ENCODE data around the gene TRAPPC4.
"Not testable (repeated sequence)": the region's sequence is repeated elsewhere in the genome, so short reads cannot be mapped to it uniquely, and the experiment has no call there.

Gene TRAPPC4

GRCh38 chr11:119018074-119018938, at the start of gene TRAPPC4, which contains the start of gene RPS25:
TRAPPC4 (plus strand) TSS chr11:119018766; CDS start chr11:119018796, 30 bp downstream.
RPS25 (minus strand) TSS chr11:119018343; CDS start chr11:119018284, 59 bp downstream.
- DNase-seq = peak; percentile 94
- ATAC-seq = peak; percentile 91

DNA sequence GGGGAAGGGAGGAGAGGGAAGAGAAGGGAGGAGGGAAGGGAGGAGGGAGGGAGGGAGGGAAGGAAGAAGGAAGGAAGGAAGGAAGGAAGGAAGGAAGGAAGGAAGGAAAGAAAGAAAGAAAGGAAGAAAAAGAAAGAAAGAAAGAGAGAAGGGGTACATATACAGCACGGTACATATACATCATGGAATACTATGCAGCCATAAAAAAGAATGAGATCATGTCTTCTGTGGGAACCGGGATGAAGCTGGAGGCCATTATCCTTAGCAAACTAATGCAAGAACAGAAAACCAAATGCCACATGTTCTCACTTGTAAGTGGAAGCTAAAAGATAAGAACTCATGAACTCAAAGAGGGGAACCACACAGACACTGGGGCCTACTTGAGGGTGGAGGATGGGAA, 49.1 kb upstream of the TRAPPC4 start:
- ATAC-seq, DNase-seq: not testable (repeated sequence)

DNA sequence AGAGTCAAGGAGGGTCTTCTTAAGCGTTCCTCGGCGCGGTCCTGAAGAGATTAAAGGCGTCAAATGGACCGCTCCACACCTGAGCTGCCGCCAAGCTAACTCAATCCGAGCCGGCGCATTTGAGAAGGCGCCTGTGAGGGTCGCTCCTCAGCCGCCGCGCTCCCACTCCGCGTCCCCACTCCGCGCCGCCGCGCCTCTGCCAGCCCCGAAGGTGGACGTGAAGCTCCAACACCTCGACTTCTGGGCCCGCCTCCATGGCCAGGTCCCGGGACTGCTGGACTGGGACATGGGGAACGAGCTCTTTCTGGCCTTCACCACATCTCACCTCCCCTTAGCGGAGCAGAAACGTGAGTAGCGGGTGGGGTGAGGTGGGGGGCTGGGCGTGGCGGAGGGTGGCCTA, 46.9 kb upstream of the TRAPPC4 start, which contains the start of gene FOXR1:
FOXR1 (plus strand) TSS at position 116 of the 400 bp plus-strand sequence; CDS start at position 287, 171 bp downstream.
- no peak for DNase-seq
- no peak for ATAC-seq

DNA sequence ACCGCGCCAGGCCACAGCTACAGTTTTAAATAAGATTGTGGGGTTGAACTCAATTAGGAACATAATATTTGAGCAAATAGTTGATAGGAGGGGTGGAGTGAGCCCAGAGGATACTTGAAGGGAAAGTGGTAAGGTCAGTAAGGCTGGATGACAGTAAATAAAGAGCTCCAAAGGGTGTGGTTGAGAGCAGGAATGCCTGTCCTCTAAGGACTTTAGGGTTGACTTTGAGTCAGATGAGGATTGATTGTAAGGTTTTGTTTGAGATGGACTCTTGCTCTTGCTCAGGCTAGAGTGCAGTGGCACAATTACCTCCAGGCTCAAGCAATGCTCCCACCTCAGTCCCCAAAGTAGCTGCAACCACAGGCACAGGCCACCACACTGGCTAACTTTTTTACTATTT, 44.6 kb upstream of the TRAPPC4 start:
- no peak for DNase-seq
- no peak for ATAC-seq

DNA sequence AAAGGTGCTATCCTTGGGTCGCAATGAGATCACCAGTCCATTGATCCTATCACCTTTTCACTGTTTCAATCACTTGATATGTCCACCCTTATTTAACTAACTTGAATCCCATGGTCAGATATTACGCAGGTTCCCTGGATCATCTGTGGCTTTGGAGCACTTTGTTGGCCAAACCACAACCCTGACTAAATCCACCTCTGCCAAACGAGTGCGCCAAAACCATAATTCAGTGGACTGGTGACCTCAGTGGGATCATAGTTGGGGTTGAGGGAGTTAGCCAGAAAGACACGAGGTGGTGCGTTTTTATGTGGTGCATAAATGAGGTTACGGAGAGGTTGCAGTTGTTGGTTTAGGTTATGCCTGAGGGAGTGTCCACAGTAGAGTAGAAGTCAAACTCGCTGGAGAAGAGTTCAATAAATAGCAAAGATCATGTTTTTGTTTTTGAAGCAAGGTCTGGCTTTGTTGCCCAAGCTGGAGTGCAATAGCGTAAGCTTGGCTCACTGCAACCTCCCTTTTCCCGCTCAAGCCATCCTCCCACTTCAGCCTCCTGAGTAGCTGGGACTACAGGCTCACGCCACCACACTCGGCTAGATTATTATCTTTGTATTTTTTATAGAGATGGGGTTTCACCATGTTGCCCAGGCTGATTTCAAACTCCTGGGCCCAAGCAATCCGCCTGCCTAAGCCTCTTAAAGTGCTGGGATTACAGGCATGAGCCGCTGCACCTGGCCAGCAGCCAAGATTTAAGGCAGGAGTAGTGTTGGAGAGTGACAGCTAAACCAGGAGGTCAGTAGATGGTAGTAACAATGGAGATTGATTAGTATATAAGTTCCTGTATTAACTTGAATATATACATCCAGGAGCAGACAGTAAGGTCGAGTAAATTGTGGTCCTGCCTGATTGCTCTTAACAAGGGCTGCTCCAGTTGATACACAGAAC, 42.5 kb upstream of the TRAPPC4 start:
- no peak for ATAC-seq
- no peak for DNase-seq

- DNase-seq = no peak
Measured at GRCh38 chr11:118979434-118979833, 39.1 kb upstream of the TRAPPC4 start.

GRCh38 chr11:118980191-118980881, 38.2 kb upstream of the TRAPPC4 start:
- DNase-seq = no peak
- no peak for ATAC-seq

More at GRCh38 chr11:118979434-118979833, 39.1 kb upstream of the TRAPPC4 start:
- no peak for ATAC-seq

GRCh38 chr11:118984337-118984736, 34.2 kb upstream of the TRAPPC4 start:
- ATAC-seq, DNase-seq: not testable (repeated sequence)

GRCh38 chr11:118984825-118985224, 33.7 kb upstream of the TRAPPC4 start:
- ATAC-seq = no peak

DNA sequence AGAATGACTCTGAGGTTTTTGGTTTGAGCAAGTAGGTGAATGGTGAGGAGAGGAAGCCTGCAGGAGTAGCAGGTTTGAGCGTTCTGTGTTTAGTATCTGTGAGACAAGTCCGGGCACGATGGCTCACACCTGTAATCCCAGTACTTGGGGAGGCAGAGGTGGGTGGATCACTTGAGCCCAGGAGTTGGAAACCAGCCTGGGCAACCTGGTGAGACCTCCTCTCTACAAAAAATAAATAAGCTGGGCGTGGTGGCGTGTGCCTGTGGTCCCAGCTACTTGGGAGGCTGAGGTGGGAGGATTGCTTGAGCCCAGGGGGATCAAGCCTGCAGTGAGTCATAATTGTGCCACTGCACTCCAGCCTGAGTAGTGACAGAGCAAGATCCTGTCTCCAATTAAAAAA, 30.3 kb upstream of the TRAPPC4 start:
- DNase-seq (no peak), ATAC-seq (no peak)

More at GRCh38 chr11:118984825-118985224, 33.7 kb upstream of the TRAPPC4 start:
- DNase-seq = no peak

- ATAC-seq, DNase-seq: not testable (repeated sequence)
Measured at GRCh38 chr11:118991486-118992038, 27.0 kb upstream of the TRAPPC4 start.

- DNase-seq = peak; percentile 47
- ATAC-seq = peak; percentile 47
Measured at GRCh38 chr11:118996926-118997626, 21.5 kb upstream of the TRAPPC4 start.

GRCh38 chr11:118997627-118998387, 20.8 kb upstream of the TRAPPC4 start, which contains the start of gene CENATAC:
CENATAC (plus strand) TSS chr11:118998138; CDS start chr11:118998198, 60 bp downstream.
- ATAC-seq (peak; percentile 97), DNase-seq (peak; percentile 98)

GRCh38 chr11:118998388-118998717, 20.2 kb upstream of the TRAPPC4 start:
- no peak for DNase-seq
- ATAC-seq = peak; percentile 5

GRCh38 chr11:118998822-118999221, 19.7 kb upstream of the TRAPPC4 start:
- no peak for DNase-seq
- no peak for ATAC-seq

- no peak for DNase-seq
- no peak for ATAC-seq
Measured at GRCh38 chr11:119000906-119001305, 17.7 kb upstream of the TRAPPC4 start.

DNA sequence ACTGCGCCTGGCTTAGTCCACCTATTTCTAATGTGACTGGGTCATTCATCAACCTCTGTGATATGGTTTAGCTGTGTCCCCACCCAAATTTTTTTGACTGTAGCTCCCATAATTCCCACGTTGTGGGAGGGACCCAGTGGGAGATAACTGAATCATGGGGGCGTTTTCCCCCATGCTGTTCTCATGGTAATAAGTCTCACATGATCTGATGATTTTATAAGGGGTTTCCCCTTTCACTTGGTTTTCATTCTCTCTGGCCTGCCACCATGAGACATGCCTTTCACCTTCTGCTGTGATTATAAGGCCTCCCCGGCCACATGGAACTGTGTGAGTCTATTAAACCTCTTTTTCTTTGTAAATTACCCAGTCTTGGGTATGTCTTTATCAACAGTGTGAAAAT, 11.9 kb upstream of the TRAPPC4 start:
- ATAC-seq = peak; percentile 40

DNA sequence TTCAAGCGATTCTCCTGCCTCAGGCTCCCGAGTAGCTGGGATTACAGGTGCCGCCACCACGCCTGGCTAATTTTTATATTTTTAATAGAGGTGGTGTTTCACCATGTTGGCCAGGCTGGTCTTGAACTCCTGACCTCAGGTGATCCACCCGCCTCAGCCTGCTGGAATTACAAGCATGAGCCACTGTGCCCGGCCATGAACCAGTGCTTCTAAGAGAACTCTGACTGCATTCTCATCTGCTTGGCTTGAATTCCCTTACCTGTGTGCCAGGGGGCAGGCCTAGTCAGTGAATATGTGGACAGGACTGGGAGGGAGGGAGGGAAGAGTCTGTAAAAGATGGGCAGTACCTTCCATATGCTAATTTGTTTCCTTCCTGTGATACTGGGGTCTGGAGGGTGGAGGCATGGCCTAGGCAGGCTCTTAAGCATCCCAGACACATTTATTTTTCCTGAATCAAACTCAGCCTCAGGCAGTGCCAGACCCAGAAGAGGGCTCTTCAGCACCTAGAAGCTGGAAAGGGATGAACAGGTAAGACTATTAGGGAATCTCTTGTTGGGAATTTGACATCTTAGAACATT, 7.0 kb upstream of the TRAPPC4 start:
- DNase-seq (no peak), ATAC-seq (no peak)

More for the DNA sequence above, 11.9 kb upstream of the TRAPPC4 start:
- no peak for DNase-seq

DNA sequence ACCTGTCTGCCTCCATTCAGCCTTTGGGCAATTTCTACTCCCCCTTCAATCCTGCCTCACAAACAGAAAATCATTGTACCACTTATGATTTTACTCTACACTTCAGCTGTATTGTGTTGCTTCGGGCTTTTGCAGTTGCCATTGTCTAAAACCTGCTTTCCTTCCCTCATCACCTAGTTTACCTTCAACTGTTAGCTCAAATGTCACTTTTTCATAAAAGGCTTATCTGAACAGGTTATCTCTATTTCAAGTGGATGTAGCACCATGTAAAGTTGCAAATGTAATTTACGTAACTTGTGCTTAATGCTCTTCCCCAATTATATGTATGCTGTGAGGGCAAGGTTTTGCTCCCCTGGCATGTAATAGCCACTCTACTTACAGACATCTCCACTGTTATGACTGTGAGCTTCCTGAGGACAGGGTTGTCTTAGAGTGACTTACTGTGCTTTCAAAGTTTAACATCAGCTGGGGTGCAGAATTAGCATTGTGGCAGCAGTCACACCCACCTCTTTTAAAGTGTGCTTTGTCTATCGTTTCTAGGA, 5.9 kb upstream of the TRAPPC4 start:
- DNase-seq (no peak), ATAC-seq (no peak)

All from stimulated activated naive CD8-positive, alpha-beta T cell treated with anti-CD3 and anti-CD28 coated beads, Interleukin-15, Interleukin-2, amounts not matched to agents 100 U/mL and 50 U/mL, for 24 hours (primary cell).